ENCODE data around the gene TBL3.

DNA sequence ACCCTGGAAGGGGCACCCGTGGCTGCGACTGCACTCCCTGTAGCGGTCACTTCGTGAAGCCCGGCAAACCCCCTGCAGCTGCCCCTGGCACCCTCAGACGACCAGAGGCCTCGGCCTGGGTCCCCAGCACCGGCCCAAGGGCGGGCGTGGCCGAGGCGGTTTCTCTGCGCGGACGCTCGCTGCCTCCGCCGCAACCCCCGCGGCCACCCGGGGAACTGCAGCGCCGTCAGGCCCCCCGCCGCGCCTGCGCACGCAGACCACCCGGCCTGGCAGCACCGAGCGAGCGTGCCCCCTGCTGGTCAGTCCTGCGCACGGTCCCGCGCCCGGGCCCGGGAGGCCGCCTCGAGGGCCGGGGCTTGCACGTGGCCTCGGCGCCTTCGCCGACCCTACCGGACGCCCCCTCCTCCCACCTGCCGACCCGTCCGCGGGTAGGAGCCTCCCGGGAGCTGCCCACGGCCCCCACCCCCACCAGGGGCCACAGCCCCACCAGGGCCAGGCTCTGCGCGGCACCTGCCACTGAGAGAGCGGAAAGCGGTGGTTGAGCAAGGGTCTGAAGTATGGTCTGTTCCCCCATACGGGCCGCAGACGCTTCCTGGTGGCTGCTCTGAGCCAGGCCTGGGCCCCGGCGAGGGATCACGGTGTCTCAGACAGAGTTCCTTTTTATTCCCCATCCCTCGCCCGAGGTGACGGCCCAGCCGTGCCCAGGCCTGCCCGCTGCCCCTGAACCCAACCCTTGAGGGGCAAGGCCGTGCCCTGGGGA, 42.1 kb upstream of the TBL3 start:
- TF ChIP-seq, protein P1, sequence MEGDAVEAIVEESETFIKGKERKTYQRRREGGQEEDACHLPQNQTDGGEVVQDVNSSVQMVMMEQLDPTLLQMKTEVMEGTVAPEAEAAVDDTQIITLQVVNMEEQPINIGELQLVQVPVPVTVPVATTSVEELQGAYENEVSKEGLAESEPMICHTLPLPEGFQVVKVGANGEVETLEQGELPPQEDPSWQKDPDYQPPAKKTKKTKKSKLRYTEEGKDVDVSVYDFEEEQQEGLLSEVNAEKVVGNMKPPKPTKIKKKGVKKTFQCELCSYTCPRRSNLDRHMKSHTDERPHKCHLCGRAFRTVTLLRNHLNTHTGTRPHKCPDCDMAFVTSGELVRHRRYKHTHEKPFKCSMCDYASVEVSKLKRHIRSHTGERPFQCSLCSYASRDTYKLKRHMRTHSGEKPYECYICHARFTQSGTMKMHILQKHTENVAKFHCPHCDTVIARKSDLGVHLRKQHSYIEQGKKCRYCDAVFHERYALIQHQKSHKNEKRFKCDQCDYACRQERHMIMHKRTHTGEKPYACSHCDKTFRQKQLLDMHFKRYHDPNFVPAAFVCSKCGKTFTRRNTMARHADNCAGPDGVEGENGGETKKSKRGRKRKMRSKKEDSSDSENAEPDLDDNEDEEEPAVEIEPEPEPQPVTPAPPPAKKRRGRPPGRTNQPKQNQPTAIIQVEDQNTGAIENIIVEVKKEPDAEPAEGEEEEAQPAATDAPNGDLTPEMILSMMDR (IDR thresholded peaks at IDR 0.05) = peak; percentile 99
- peak; percentile 60 for TF ChIP-seq POLR2AphosphoS5 (IDR thresholded peaks at IDR 0.05; ENCODE audit: low read depth, low read length)
- no peak for TF ChIP-seq TCF7L2 (IDR thresholded peaks at IDR 0.05; ENCODE audit: low read depth, low read length)
- TF ChIP-seq, protein P2, sequence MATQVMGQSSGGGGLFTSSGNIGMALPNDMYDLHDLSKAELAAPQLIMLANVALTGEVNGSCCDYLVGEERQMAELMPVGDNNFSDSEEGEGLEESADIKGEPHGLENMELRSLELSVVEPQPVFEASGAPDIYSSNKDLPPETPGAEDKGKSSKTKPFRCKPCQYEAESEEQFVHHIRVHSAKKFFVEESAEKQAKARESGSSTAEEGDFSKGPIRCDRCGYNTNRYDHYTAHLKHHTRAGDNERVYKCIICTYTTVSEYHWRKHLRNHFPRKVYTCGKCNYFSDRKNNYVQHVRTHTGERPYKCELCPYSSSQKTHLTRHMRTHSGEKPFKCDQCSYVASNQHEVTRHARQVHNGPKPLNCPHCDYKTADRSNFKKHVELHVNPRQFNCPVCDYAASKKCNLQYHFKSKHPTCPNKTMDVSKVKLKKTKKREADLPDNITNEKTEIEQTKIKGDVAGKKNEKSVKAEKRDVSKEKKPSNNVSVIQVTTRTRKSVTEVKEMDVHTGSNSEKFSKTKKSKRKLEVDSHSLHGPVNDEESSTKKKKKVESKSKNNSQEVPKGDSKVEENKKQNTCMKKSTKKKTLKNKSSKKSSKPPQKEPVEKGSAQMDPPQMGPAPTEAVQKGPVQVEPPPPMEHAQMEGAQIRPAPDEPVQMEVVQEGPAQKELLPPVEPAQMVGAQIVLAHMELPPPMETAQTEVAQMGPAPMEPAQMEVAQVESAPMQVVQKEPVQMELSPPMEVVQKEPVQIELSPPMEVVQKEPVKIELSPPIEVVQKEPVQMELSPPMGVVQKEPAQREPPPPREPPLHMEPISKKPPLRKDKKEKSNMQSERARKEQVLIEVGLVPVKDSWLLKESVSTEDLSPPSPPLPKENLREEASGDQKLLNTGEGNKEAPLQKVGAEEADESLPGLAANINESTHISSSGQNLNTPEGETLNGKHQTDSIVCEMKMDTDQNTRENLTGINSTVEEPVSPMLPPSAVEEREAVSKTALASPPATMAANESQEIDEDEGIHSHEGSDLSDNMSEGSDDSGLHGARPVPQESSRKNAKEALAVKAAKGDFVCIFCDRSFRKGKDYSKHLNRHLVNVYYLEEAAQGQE (IDR thresholded peaks at IDR 0.05; ENCODE audit: insufficient read depth in 1 of 2, low read depth in 2 of 2, low read length in 1 of 2) = 0 out of 4 replicates have a peak, but pooled peaks of 1 of the 2 experiments have one; percentile 58
- no peak for TF ChIP-seq SIN3A (IDR thresholded peaks at IDR 0.05; ENCODE audit: borderline replicate concordance, insufficient read depth, low read depth, low read length)
